Keratinocyte (primary cell): Measurements from ENCODE around the gene AHNAK2. TPM values are rescaled to one million over a fixed set of nuclear protein-coding genes. Genes with fewer than 3 reads are reported as not detected.
A peak's percentile ranks its signal among the peaks of the same experiment; 100 is the strongest.

Experiments
- DNase-seq: peaks from one replicate; pipeline ENCODE4 v3.0.0-alpha.2; 2011; ENCODE audit warnings: low read depth, missing footprints, low spot score
- FAIRE-seq: peaks from 2 replicates; lab custom pipeline; 2011; peaks lifted over from hg19 to GRCh38; lab: Jason Lieb, UNC
- H2AFZ ChIP-seq: 2 replicates; pipeline ENCODE4 v1.6.0; 2012; ENCODE audit warnings: low read length, control low read depth, inconsistent platforms; ENCODE audit not compliant: control insufficient read depth
- H3K27ac ChIP-seq: 2 replicates; pipeline ENCODE4 v1.5.1; 2011; ENCODE audit warnings: low read length; ENCODE audit not compliant: control insufficient read depth, insufficient read depth
- H3K27me3 ChIP-seq: 3 replicates; pipeline ENCODE4 v1.6.0; 2011; ENCODE audit warnings: low read length; ENCODE audit not compliant: control insufficient read depth, insufficient read depth; ENCODE audit errors: extremely low read depth
- H3K36me3 ChIP-seq, 2 experiments: 2 replicates in 1 of 2; 3 replicates in 1 of 2; pipeline ENCODE4 v1.5.1; 2011; ENCODE audit warnings: low read length in 2 of 2, mild to moderate bottlenecking in 1 of 2; ENCODE audit not compliant: control insufficient read depth in 2 of 2, insufficient read depth in 2 of 2; ENCODE audit errors: extremely low read depth in 1 of 2
- H3K4me1 ChIP-seq: 3 replicates; pipeline ENCODE4 v1.5.1; 2011; ENCODE audit warnings: low read length; ENCODE audit not compliant: control insufficient read depth, insufficient read depth; ENCODE audit errors: extremely low read depth
- H3K4me2 ChIP-seq: 3 replicates; pipeline ENCODE4 v1.6.0; 2011; ENCODE audit warnings: low read depth, low read length; ENCODE audit not compliant: control insufficient read depth, insufficient read depth; ENCODE audit errors: extremely low read depth
- H3K4me3 ChIP-seq, 3 experiments: fragments of 200-600 bp in 1 of 3; sonication (generic) in 1 of 3; 2 replicates in 2 of 3; 3 replicates in 1 of 3; pipeline ENCODE4 v1.5.1; 2011 to 2016; ENCODE audit warnings: low read length in 3 of 3, mild to moderate bottlenecking in 3 of 3, control low read depth in 2 of 3, inconsistent platforms in 1 of 3, low read depth in 1 of 3, mixed read lengths in 1 of 3, mixed run types in 1 of 3, moderate library complexity in 1 of 3; ENCODE audit not compliant: control insufficient read depth in 2 of 3, insufficient read depth in 2 of 3; ENCODE audit errors: extremely low read depth in 1 of 3
- H3K79me2 ChIP-seq: 2 replicates; pipeline ENCODE4 v1.6.0; 2012; ENCODE audit warnings: low read length; ENCODE audit not compliant: control insufficient read depth, insufficient read depth
- H3K9ac ChIP-seq: 3 replicates; pipeline ENCODE4 v1.6.0; 2011; ENCODE audit warnings: low read length; ENCODE audit not compliant: control insufficient read depth, insufficient read depth; ENCODE audit errors: extremely low read depth
- H3K9me1 ChIP-seq: 3 replicates; pipeline ENCODE4 v1.6.0; 2011; ENCODE audit warnings: low read length; ENCODE audit not compliant: control insufficient read depth, insufficient read depth; ENCODE audit errors: extremely low read depth
- H3K9me3 ChIP-seq: 2 replicates; pipeline ENCODE4 v1.5.1; 2012; ENCODE audit warnings: low read depth, low read length; ENCODE audit not compliant: control insufficient read depth
- H4K20me1 ChIP-seq: 3 replicates; pipeline ENCODE4 v1.6.0; 2011; ENCODE audit warnings: low read length; ENCODE audit not compliant: control insufficient read depth, insufficient read depth; ENCODE audit errors: extremely low read depth
- CTCF ChIP-seq, 3 experiments: IDR thresholded peaks in 1 of 3; conservative IDR thresholded peaks in 1 of 3; optimal IDR thresholded peaks in 1 of 3; 2 replicates in 2 of 3; 3 replicates in 1 of 3; pipeline versions ENCODE3 to v1.5.1; 2011; ENCODE audit warnings: low read length in 3 of 3, mild to moderate bottlenecking in 3 of 3, moderate library complexity in 2 of 3, control low read depth in 1 of 3, inconsistent platforms in 1 of 3; ENCODE audit not compliant: insufficient read depth in 2 of 3; ENCODE audit errors: extremely low read depth in 1 of 3
- EZH2 ChIP-seq: IDR thresholded peaks from one replicate; pipeline ENCODE4 v1.6.1; 2012; ENCODE audit warnings: inconsistent platforms, mild to moderate bottlenecking, low read length, moderate library complexity
- dilution Hi-C: fragments of 300-500 bp; cut with MboI; formaldehyde crosslinking; loops from one replicate; pipeline ENCODE4 v1.7.0; 2020; ENCODE audit warnings: low sequenced_read_pairs; ENCODE audit not compliant: extremely low pct_ligation_motif_present
- polyA plus RNA-seq, 5 experiments: library from polyadenylated mRNA; depleted of rRNA in 3 of 5; stranded (reverse) in 3 of 5; stranded (forward) in 1 of 5; unstranded in 1 of 5; fragments of >200 nt; gene quantifications; 1 replicate in 1 of 5; 2 replicates in 3 of 5; 3 replicates in 1 of 5; pipeline versions ENCODE4 v1.2.1 to v1.2.3, GENCODE V29; 2011 to 2012; ENCODE audit warnings: missing spikeins in 2 of 5, low read depth in 1 of 5, low replicate concordance in 1 of 5

AHNAK2 gene
- polyA plus RNA-seq, 1 donor (not counting 4 experiments of a cell fraction or from before 2014, with no cell fraction given), result 164 TPM

- Histone ChIP-seq H3K9me1 (no peaks in the 10 kb centered on the region), H3K9me3 (no peaks in the 10 kb centered on the region), H3K4me3 (peak overlapping the region; percentile 93 to 94 (median 93)), H3K4me1 (peaks cover 80% of the 10 kb centered on the region), H3K27ac (peak overlapping the region; percentile 98), H3K79me2 (peaks cover 58% of the 10 kb centered on the region), H3K27me3 (no peaks in the 10 kb centered on the region), H2AFZ (no peak overlapping the region), H3K36me3 (peaks cover 1 to 9% of the 10 kb centered on the region in 2 experiments), H3K4me2 (peak overlapping the region; percentile 99), H4K20me1 (peaks cover 4% of the 10 kb centered on the region), H3K9ac (peak overlapping the region; percentile 100)
- DNase-seq (peak; percentile 92), FAIRE-seq (peak; percentile 97)
- dilution Hi-C loops, result no loop called here
- TF ChIP-seq EZH2, result no peak
- TF ChIP-seq CTCF (optimal IDR thresholded peaks at IDR 0.05 in 1 of 3, IDR thresholded peaks at IDR 0.05 in 1 of 3, conservative IDR thresholded peaks at IDR 0.05 in 1 of 3; ENCODE audit: extremely low read depth in 1 of 3, insufficient read depth in 2 of 3, low read length in 3 of 3), result no peak
Measured at GRCh38 chr14:104970231-104971068, 7.7 kb downstream of the AHNAK2 start.

GRCh38 chr14:104969741-104970230 lies 8.4 kb downstream of the AHNAK2 start:
- peak overlapping the region; percentile 93 to 94 (median 93) for H3K4me3 ChIP-seq
- peaks cover 80% of the 10 kb centered on the region for H3K4me1 ChIP-seq
- no peaks in the 10 kb centered on the region for H3K27me3 ChIP-seq
- peak overlapping the region; percentile 98 for H3K27ac ChIP-seq
- H3K79me2 ChIP-seq, result peaks cover 63% of the 10 kb centered on the region
- H3K36me3 ChIP-seq, result peaks cover 3 to 10% of the 10 kb centered on the region in 2 experiments
- dilution Hi-C loops, result no loop called here
- TF ChIP-seq EZH2 (no peak), CTCF (optimal IDR thresholded peaks at IDR 0.05 in 1 of 3, IDR thresholded peaks at IDR 0.05 in 1 of 3, conservative IDR thresholded peaks at IDR 0.05 in 1 of 3; ENCODE audit: extremely low read depth in 1 of 3, insufficient read depth in 2 of 3, low read length in 3 of 3) (no peak)
- DNase-seq (no peak), FAIRE-seq (no peak)
- peak overlapping the region; percentile 100 for H3K9ac ChIP-seq
- peaks cover 6% of the 10 kb centered on the region for H4K20me1 ChIP-seq
- peak overlapping the region; percentile 99 for H3K4me2 ChIP-seq
- no peaks in the 10 kb centered on the region for H3K9me3 ChIP-seq
- H2AFZ ChIP-seq, result no peak overlapping the region
- no peaks in the 10 kb centered on the region for H3K9me1 ChIP-seq
